AG09309 (cell line): ENCODE measurements around the gene PTCSC3.

ENCODE experiments used
- DNase-seq: peaks from one replicate; pipeline ENCODE4 v3.0.0-alpha.2; 2010; ENCODE audit warnings: low read depth
- H3K4me3 ChIP-seq: 2 replicates; pipeline ENCODE4 v1.5.1; 2011; ENCODE audit warnings: mild to moderate bottlenecking, low read depth, low read length, moderate library complexity; ENCODE audit not compliant: control insufficient read depth
- TF ChIP-seq, protein P1 (sequence below): IDR thresholded peaks from 2 replicates; pipeline ENCODE4 v1.5.1; 2011; ENCODE audit warnings: mild to moderate bottlenecking, low read depth, low read length, inconsistent platforms; ENCODE audit not compliant: insufficient read depth, control insufficient read depth; ENCODE audit errors: missing control alignments

Gene PTCSC3

GRCh38 chr14:36167431-36167830 lies 9.1 kb downstream of the PTCSC3 start:
- no peak for DNase-seq
- H3K4me3 ChIP-seq: no peak overlapping the region
- TF ChIP-seq, protein P1, sequence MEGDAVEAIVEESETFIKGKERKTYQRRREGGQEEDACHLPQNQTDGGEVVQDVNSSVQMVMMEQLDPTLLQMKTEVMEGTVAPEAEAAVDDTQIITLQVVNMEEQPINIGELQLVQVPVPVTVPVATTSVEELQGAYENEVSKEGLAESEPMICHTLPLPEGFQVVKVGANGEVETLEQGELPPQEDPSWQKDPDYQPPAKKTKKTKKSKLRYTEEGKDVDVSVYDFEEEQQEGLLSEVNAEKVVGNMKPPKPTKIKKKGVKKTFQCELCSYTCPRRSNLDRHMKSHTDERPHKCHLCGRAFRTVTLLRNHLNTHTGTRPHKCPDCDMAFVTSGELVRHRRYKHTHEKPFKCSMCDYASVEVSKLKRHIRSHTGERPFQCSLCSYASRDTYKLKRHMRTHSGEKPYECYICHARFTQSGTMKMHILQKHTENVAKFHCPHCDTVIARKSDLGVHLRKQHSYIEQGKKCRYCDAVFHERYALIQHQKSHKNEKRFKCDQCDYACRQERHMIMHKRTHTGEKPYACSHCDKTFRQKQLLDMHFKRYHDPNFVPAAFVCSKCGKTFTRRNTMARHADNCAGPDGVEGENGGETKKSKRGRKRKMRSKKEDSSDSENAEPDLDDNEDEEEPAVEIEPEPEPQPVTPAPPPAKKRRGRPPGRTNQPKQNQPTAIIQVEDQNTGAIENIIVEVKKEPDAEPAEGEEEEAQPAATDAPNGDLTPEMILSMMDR: no peak

DNA sequence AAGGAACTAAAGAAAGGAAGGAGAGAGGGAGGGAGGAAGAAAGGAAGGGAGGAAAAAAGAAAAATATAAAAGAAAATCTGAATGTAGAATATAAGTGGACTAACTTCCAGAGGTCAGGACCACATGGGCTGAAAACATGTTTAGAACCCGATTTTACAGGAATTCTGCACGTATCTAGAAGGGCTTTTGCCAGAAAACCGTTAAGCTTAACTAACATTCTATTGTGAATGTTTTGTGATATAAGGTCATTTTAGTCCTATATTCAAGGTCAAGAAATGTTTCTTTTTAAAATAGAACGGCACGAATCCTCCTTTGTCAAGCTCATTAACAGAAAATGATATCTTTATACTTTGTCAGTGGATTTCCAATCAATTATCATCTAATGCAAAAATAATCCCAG lies 13.1 kb downstream of the PTCSC3 start:
- H3K4me3 ChIP-seq: no peak overlapping the region
- no peak for DNase-seq
- TF ChIP-seq, protein P1: no peak

GRCh38 chr14:36162267-36162666 lies 14.3 kb downstream of the PTCSC3 start:
- no peak for DNase-seq
- TF ChIP-seq, protein P1: no peak
- H3K4me3 ChIP-seq: no peak overlapping the region

GRCh38 chr14:36161776-36162175 lies 14.7 kb downstream of the PTCSC3 start:
- no peak overlapping the region for H3K4me3 ChIP-seq
- TF ChIP-seq, protein P1: no peak
- no peak for DNase-seq

GRCh38 chr14:36151335-36151734 lies 25.2 kb downstream of the PTCSC3 start:
- no peak overlapping the region for H3K4me3 ChIP-seq
- no peak for DNase-seq
- TF ChIP-seq, protein P1: no peak

GRCh38 chr14:36134038-36134437 lies 42.5 kb downstream of the PTCSC3 start:
- TF ChIP-seq, protein P1: no peak
- H3K4me3 ChIP-seq: no peak overlapping the region
- DNase-seq: no peak

GRCh38 chr14:36132826-36133225 lies 43.7 kb downstream of the PTCSC3 start:
- TF ChIP-seq, protein P1: no peak
- H3K4me3 ChIP-seq: no peak overlapping the region

More at GRCh38 chr14:36132826-36133225, 43.7 kb downstream of the PTCSC3 start:
- no peak for DNase-seq
